Gastroesophageal sphincter (tissue), 4 donors: ENCODE measurements around the gene DRAP1. TPM values are rescaled to one million over a fixed set of nuclear protein-coding genes. Genes with fewer than 3 reads are reported as not detected.

Experiments used
- ATAC-seq: fragments of 150-250 bp; one replicate; pipeline ENCODE4 v1.9.1; 2016; ENCODE audit warnings: mild to moderate bottlenecking, moderate library complexity
- H3K27ac ChIP-seq, 4 donors: fragments of 200-600 bp; sonication (generic) in 3 of 4; 1 replicate in 3 of 4; 2 replicates in 1 of 4; pipeline ENCODE4 v1.5.1; 2016 to 2019
- H3K27me3 ChIP-seq: fragments of 200-600 bp; sonication (generic); one replicate; pipeline ENCODE4 v1.5.1; 2019
- H3K36me3 ChIP-seq, 2 donors: fragments of 200-600 bp; sonication (generic); one replicate each; pipeline ENCODE4 v1.5.1; 2019; ENCODE audit warnings: control low read depth in 1 of 2
- H3K4me1 ChIP-seq, 3 donors: fragments of 200-600 bp; sonication (generic); 1 replicate in 2 of 3; 2 replicates in 1 of 3; pipeline ENCODE4 v1.5.1; 2016 to 2019; ENCODE audit warnings: control low read depth in 2 of 3
- H3K4me3 ChIP-seq, 2 donors: fragments of 200-600 bp; sonication (generic); one replicate each; pipeline ENCODE4 v1.5.1; 2019; ENCODE audit warnings: mild to moderate bottlenecking in 1 of 2, moderate library complexity in 1 of 2
- H3K9me3 ChIP-seq, 3 donors: fragments of 200-600 bp; sonication (generic); one replicate each; pipeline ENCODE4 v1.5.1; 2017 to 2019; ENCODE audit warnings: control low read depth in 2 of 3
- EP300 ChIP-seq: sonication (generic); formaldehyde crosslinking; IDR thresholded peaks from one replicate; pipeline ENCODE4 v1.6.1; 2017; ENCODE audit warnings: antibody characterized with exemption, mild to moderate bottlenecking
- POLR2A ChIP-seq, 2 donors: fragments of 450-650 bp; IDR thresholded peaks; one replicate each; pipeline ENCODE4 v1.6.1; 2017; ENCODE audit warnings: antibody characterized with exemption in 2 of 2, mild to moderate bottlenecking in 2 of 2, moderate library complexity in 1 of 2
- POLR2AphosphoS5 ChIP-seq: sonication (generic); formaldehyde crosslinking; IDR thresholded peaks from one replicate; pipeline ENCODE4 v1.6.1; 2017; ENCODE audit warnings: antibody characterized with exemption
- WGBS, 2 donors: methylation state at CpG; one replicate each; pipeline ENCODE4 v1.1.5; 2018; ENCODE audit warnings: low coverage in 1 of 2; 5-methylcytosine and 5-hydroxymethylcytosine counted together
- total RNA-seq, 4 donors: library from RNA; depleted of rRNA; stranded (reverse); fragments of >200 nt; gene quantifications; one replicate each; pipeline ENCODE4 v1.1.0, GENCODE V29; 2016
- TF ChIP-seq, protein P1 (sequence below), 4 experiments: fragments of 200-600 bp in 2 of 4; fragments of 450-650 bp in 2 of 4; sonication (generic) in 1 of 4; IDR thresholded peaks; one replicate each; pipeline ENCODE4 v1.5.1; 2017 to 2019; ENCODE audit warnings: antibody characterized with exemption in 4 of 4, mild to moderate bottlenecking in 2 of 4, moderate library complexity in 2 of 4

Gene DRAP1
- total RNA-seq, 4 donors from 2014 or later: 80.2 to 118 (median 98.8) TPM

DNA sequence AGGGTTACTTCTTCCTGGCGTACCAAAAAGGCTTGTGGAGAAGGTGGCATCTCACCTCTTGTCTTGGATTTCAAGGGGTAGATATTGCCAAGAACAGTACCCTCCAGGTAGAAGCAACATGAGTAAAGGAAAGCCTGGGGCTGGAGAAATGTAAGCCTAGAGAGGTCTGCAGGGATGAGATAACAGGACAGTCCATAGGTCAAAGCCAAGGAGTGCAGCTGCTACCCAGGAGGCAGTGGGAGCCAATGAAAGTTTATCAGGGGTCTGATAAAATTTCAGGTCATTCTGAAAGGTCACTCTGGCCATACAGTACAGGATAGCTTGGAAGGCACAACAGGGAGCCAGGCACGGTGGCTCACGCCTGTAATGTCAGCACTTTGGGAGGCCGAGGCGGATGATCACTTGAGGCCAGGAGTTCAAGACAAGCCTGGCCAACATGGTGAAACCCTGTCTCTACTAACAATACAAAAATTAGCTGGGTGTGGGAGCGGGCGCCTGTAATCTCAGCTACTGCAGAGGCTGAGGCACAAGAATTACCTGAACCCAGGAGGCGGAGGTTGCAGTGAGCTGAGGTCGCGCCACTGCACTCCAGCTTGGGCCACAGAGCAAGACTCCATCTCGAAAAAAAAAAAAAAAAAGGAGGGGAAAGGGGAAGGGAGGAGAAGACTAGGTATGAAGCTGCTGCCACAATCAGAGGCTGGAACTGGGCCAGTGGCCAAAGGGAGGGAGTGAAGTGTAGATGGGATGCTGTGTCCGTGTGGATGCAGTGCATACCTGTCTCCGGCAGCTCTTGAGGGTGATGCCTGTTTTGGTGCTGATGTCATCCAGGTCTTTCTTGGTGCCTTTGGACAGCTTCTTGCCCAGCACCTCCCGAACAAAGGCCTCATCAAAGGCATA, 32.2 kb upstream of the DRAP1 start:
- no peak for ATAC-seq
- H3K4me3 ChIP-seq: peak overlapping the region in 1 of 2 donors; percentile 76
- H3K27ac ChIP-seq: peak overlapping the region in 3 of 4 donors; percentile 92 to 99 (median 98)
- WGBS, 2 donors: 46 to 67% methylated on average over 4 to 7 of the region's 14 CpGs
- no peaks in the 10 kb centered on the region for H3K9me3 ChIP-seq
- TF ChIP-seq, protein P1, sequence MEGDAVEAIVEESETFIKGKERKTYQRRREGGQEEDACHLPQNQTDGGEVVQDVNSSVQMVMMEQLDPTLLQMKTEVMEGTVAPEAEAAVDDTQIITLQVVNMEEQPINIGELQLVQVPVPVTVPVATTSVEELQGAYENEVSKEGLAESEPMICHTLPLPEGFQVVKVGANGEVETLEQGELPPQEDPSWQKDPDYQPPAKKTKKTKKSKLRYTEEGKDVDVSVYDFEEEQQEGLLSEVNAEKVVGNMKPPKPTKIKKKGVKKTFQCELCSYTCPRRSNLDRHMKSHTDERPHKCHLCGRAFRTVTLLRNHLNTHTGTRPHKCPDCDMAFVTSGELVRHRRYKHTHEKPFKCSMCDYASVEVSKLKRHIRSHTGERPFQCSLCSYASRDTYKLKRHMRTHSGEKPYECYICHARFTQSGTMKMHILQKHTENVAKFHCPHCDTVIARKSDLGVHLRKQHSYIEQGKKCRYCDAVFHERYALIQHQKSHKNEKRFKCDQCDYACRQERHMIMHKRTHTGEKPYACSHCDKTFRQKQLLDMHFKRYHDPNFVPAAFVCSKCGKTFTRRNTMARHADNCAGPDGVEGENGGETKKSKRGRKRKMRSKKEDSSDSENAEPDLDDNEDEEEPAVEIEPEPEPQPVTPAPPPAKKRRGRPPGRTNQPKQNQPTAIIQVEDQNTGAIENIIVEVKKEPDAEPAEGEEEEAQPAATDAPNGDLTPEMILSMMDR (IDR thresholded peaks at IDR 0.05): no peak
- TF ChIP-seq POLR2A (IDR thresholded peaks at IDR 0.05): no peak
- TF ChIP-seq POLR2AphosphoS5: no peak
- TF ChIP-seq EP300: no peak
- no peaks in the 10 kb centered on the region for H3K27me3 ChIP-seq
- H3K4me1 ChIP-seq: peaks cover 0 to 66% (median 28%) of the 10 kb centered on the region in 3 donors
- peaks cover 0 to 44% of the 10 kb centered on the region in 2 donors for H3K36me3 ChIP-seq

DNA sequence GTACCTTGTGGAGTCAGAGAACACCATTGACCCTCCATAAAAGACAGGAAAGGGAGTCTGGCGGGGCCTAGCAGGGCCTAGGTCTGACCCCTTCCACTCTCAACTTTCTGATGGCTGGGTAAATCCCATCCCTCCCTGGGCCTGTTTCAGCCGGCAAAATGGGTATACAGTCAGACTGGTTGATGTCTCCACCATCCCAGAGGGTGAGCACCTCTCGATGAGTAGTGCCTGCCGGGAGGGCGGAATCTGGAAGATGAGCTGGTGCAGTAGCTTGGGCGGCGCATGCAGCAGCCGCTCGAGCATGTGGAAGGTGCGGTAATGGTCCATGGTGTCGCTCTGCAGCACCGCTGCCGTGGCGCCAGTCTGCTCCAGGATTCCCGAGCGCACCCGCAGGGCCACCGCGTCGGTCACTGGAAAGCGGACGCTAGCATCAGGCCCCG, 31.5 kb upstream of the DRAP1 start:
- TF ChIP-seq EP300 (no peak), POLR2A (IDR thresholded peaks at IDR 0.05) (no peak), POLR2AphosphoS5 (no peak)
- TF ChIP-seq, protein P1 (IDR thresholded peaks at IDR 0.05): no peak
- H3K27ac ChIP-seq: peak overlapping the region; percentile 71 to 99 (median 95)
- peaks cover 0 to 38% of the 10 kb centered on the region in 2 donors for H3K36me3 ChIP-seq
- no peaks in the 10 kb centered on the region for H3K9me3 ChIP-seq
- no peaks in the 10 kb centered on the region for H3K27me3 ChIP-seq
- peak overlapping the region; percentile 46 to 76 for H3K4me3 ChIP-seq
- peaks cover 0 to 73% (median 35%) of the 10 kb centered on the region in 3 donors for H3K4me1 ChIP-seq
- no peak for ATAC-seq
- WGBS, 2 donors: 0 to 14% methylated on average over 1 to 13 of the region's 23 CpGs

DNA sequence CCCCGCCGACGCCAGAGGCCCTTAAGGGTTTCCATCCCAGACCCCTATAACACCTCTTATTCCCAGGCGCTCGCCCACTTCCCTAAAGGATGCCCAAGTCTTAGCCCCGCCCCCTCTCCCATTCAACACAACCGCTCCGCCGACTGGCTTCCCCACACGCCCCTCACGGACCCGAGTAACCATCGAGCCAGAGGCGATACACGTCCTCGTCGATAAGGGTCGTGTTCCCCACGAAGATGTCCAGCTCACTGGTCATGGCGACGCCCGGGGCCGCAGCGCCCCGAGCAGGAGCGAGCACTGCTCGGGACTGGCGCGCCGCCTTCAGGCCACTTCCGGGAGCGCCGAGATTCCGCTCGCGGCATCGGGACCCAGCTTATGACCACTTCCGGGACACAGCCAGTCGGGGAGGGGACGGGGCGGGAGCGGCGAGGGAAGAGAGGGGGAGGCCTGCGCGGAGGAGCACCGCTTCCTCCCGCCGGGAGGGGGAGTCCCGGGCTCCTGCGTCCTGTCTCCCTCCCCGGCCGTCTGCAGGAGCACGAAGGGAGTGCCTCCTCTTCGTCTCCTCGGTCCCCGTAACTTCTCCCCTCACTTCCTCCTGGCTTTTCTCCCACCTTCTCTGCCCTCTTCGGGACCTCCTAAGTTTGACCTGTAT, 30.9 kb upstream of the DRAP1 start, which contains the start of gene FIBP:
TSS of gene FIBP (minus strand) at position 309 of the 652 bp plus-strand sequence. CDS start at position 256, 53 bp downstream.
- peaks cover 0 to 32% of the 10 kb centered on the region in 2 donors for H3K36me3 ChIP-seq
- TF ChIP-seq POLR2A (IDR thresholded peaks at IDR 0.05) (peak; percentile 87 to 94), EP300 (no peak), POLR2AphosphoS5 (peak; percentile 90)
- TF ChIP-seq, protein P1 (IDR thresholded peaks at IDR 0.05): peak; percentile 88 to 96 (median 90)
- 0% methylated on average over 11 to 12 of the region's 57 CpGs for whole genome bisulfite sequencing, 2 donors
- no peaks in the 10 kb centered on the region for H3K9me3 ChIP-seq
- H3K27ac ChIP-seq: peak within 1 kb of the TSS; percentile 92 to 99 (median 98)
- ATAC-seq: peak; percentile 83
- peak within 1 kb of the TSS; percentile 46 to 76 for H3K4me3 ChIP-seq
- peaks cover 0 to 78% (median 40%) of the 10 kb centered on the region in 3 donors for H3K4me1 ChIP-seq
- no peaks in the 10 kb centered on the region for H3K27me3 ChIP-seq

DNA sequence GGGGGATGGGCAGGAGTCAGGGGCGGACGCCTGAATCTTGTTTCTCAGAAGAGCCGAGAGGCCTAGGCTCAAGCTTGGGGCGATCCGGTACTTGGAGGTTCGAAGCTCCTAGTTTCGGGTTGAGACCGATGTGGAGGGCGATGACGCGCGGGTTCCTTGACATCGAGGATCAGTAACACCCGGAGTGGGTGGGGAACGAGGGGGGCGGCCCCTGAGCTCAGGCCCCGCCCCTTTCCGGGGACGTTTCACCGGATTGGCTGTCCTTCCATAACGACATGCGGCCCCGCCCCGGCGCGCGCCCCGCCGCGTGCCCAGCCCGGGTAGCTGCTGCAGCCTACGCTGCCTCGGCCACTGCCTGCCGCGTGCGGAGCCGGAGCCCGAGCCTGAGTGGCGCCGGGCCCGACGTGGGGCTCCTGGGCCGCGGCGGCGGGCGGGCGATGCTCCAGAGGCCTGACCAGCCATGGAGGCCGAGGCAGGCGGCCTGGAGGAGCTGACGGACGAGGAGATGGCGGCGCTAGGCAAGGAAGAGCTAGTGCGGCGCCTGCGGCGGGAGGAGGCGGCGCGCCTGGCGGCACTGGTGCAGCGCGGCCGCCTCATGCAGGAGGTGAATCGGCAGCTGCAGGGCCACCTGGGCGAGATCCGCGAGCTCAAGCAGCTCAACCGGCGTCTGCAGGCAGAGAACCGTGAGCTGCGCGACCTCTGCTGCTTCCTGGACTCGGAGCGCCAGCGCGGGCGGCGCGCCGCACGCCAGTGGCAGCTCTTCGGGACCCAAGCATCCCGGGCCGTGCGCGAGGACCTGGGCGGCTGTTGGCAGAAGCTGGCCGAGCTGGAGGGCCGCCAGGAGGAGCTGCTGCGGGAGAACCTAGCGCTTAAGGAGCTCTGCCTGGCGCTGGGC, 28.7 kb upstream of the DRAP1 start, which contains the start of gene CCDC85B:
TSS of gene CCDC85B (plus strand) at position 350 of the 895 bp plus-strand sequence. CDS start at position 461, 111 bp downstream.
- Histone ChIP-seq H3K9me3 (no peaks in the 10 kb centered on the region), H3K27ac (peak within 1 kb of the TSS; percentile 92 to 99 (median 98)), H3K4me1 (peaks cover 0 to 78% (median 38%) of the 10 kb centered on the region in 3 donors), H3K36me3 (peaks cover 0 to 15% of the 10 kb centered on the region in 2 donors), H3K4me3 (peak within 1 kb of the TSS; percentile 48 to 86), H3K27me3 (no peaks in the 10 kb centered on the region)
- WGBS, 2 donors: 0 to 3% methylated on average over 2 to 7 of the region's 94 CpGs
- ATAC-seq: peak; percentile 83
- TF ChIP-seq EP300 (no peak), POLR2AphosphoS5 (peak; percentile 94), POLR2A (IDR thresholded peaks at IDR 0.05) (peak; percentile 98 to 99)
- TF ChIP-seq, protein P1 (IDR thresholded peaks at IDR 0.05): peak in 2 of 4 experiments; percentile 49
